ENCODE data around the gene PAX2. TPM values are rescaled to one million over a fixed set of nuclear protein-coding genes. Genes with fewer than 3 reads are reported as not detected.

PAX2 gene
- total RNA-seq, 1 experiment from 2014 or later: 0.09 TPM

DNA sequence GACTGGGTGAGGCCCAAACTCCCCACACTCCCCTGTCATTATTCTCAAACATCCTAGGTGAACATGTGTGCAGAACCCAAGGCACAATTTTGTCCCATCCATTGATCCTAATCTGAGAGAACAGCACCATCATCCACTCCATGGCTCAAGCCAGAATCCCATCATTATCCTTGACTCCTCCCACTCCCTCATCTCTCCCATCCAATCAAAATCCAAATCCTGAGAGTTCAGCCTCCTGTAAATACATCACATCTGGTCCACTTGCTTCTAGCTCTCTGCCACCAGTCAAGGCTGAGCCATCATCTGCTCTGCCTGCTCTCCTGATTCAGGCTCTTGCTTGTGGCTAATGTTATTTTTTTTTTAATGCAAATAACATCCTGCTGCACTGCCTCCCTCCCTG is 91.5 kb downstream of the PAX2 start (continued):
- TF ChIP-seq, protein P1, sequence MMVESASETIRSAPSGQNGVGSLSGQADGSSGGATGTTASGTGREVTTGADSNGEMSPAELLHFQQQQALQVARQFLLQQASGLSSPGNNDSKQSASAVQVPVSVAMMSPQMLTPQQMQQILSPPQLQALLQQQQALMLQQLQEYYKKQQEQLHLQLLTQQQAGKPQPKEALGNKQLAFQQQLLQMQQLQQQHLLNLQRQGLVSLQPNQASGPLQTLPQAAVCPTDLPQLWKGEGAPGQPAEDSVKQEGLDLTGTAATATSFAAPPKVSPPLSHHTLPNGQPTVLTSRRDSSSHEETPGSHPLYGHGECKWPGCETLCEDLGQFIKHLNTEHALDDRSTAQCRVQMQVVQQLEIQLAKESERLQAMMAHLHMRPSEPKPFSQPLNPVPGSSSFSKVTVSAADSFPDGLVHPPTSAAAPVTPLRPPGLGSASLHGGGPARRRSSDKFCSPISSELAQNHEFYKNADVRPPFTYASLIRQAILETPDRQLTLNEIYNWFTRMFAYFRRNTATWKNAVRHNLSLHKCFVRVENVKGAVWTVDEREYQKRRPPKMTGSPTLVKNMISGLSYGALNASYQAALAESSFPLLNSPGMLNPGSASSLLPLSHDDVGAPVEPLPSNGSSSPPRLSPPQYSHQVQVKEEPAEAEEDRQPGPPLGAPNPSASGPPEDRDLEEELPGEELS (CRISPR knock-in tag; IDR thresholded peaks at IDR 0.05): no peak
- TF ChIP-seq, protein P2, sequence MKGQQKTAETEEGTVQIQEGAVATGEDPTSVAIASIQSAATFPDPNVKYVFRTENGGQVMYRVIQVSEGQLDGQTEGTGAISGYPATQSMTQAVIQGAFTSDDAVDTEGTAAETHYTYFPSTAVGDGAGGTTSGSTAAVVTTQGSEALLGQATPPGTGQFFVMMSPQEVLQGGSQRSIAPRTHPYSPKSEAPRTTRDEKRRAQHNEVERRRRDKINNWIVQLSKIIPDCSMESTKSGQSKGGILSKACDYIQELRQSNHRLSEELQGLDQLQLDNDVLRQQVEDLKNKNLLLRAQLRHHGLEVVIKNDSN (CRISPR knock-in tag; IDR thresholded peaks at IDR 0.05): no peak
- TF ChIP-seq, protein P3, sequence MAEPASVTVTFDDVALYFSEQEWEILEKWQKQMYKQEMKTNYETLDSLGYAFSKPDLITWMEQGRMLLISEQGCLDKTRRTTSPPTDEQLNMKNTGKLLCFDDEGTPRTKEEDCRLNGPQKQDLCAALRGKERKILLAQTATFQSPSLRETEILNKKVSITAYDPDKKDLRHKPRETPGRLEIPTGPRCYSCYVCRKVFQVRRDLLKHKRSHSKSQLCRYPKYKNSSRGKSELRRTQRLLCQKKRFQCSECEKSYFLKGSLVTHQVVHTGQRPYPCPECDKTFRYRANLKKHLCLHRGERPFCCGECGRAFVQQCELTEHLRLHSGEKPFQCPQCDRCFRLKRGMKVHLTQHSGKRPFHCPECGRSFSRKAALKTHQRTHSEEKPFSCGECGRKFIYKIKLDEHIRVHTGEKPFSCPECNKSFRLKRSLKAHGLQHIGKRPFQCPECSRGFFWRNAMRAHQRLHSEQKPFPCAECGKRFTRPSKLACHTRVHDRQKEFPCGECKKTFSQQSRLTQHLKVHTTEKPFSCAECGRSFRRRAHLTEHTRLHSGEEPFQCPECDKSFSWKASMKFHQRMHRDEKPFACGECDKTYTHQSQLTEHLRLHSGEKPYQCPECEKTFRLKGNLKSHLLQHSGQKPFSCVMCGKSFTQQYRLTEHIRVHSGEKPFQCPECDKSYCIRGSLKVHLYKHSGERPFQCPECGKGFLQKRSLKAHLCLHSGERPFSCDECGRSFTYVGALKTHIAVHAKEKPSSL (CRISPR knock-in tag; conservative IDR thresholded peaks at IDR 0.05): no peak

DNA sequence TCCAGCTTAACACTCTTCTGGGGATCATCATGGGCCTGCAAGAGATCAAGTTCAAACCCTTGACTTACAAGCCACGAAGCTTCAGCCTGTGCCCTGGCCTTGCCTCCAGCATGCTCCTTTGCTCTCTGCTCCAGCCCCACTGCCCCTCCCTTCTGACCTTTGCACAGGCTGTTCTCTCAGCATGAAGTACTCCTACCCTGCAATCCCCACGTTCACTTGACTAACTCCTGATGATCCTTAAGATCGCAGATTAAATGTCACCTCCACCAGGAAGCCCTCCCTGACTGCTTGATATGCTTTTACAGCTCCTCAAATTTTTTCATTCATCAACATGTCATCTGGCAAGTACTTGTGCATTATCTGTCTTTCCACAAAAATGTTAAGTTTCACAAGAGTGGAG is 91.9 kb downstream of the PAX2 start:
- CTCF ChIA-PET: interaction anchor here (1.0 to 1.4 kb wide), 4 partner anchors 22 to 275 kb away, joined by 3 to 6 read pairs (median 4); no protein-coding TSS in a partner anchor
- ATAC-seq: no peak
- no peak for DNase-seq (ENCODE audit: low spot score)
- Mint-ChIP-seq H3K27me3 (ENCODE audit: low read depth) (peaks cover 7% of the 10 kb centered on the region; the same call in 1 of the 2 replicates), H3K4me3 (no peak overlapping the region), H3K27ac (no peak overlapping the region), H3K36me3 (no peaks in the 10 kb centered on the region), H3K9me3 (peaks cover 5% of the 10 kb centered on the region; the same call in 1 of the 2 replicates), H3K4me1 (no peaks in the 10 kb centered on the region)
- TF ChIP-seq TCF7 (CRISPR knock-in tag; IDR thresholded peaks at IDR 0.05; ENCODE audit: low read depth) (no peak), FOXJ3 (CRISPR knock-in tag; IDR thresholded peaks at IDR 0.05; ENCODE audit: borderline replicate concordance) (no peak), OVOL2 (CRISPR knock-in tag; IDR thresholded peaks at IDR 0.05; ENCODE audit: borderline replicate concordance) (no peak), ETV6 (CRISPR knock-in tag; IDR thresholded peaks at IDR 0.05) (no peak), RORB (CRISPR knock-in tag; IDR thresholded peaks at IDR 0.05) (no peak), GTF2I (CRISPR knock-in tag; conservative IDR thresholded peaks at IDR 0.05) (no peak), NR1H2 (CRISPR knock-in tag; IDR thresholded peaks at IDR 0.05) (no peak), FOXP1 (CRISPR knock-in tag; IDR thresholded peaks at IDR 0.05; ENCODE audit: borderline replicate concordance) (no peak), KAT7 (CRISPR knock-in tag; IDR thresholded peaks at IDR 0.05; ENCODE audit: borderline replicate concordance) (no peak), NR2C2 (CRISPR knock-in tag; IDR thresholded peaks at IDR 0.05) (no peak), JAZF1 (CRISPR knock-in tag; IDR thresholded peaks at IDR 0.05) (no peak)
- TF ChIP-seq, protein P4, sequence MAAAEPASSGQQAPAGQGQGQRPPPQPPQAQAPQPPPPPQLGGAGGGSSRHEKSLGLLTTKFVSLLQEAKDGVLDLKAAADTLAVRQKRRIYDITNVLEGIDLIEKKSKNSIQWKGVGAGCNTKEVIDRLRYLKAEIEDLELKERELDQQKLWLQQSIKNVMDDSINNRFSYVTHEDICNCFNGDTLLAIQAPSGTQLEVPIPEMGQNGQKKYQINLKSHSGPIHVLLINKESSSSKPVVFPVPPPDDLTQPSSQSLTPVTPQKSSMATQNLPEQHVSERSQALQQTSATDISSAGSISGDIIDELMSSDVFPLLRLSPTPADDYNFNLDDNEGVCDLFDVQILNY (CRISPR knock-in tag; IDR thresholded peaks at IDR 0.05): no peak
- TF ChIP-seq, protein P5, sequence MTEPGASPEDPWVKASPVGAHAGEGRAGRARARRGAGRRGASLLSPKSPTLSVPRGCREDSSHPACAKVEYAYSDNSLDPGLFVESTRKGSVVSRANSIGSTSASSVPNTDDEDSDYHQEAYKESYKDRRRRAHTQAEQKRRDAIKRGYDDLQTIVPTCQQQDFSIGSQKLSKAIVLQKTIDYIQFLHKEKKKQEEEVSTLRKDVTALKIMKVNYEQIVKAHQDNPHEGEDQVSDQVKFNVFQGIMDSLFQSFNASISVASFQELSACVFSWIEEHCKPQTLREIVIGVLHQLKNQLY (CRISPR knock-in tag; IDR thresholded peaks at IDR 0.05): no peak
- TF ChIP-seq, protein P6, sequence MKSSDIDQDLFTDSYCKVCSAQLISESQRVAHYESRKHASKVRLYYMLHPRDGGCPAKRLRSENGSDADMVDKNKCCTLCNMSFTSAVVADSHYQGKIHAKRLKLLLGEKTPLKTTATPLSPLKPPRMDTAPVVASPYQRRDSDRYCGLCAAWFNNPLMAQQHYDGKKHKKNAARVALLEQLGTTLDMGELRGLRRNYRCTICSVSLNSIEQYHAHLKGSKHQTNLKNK (CRISPR knock-in tag; IDR thresholded peaks at IDR 0.05): no peak
- TF ChIP-seq, protein P7, sequence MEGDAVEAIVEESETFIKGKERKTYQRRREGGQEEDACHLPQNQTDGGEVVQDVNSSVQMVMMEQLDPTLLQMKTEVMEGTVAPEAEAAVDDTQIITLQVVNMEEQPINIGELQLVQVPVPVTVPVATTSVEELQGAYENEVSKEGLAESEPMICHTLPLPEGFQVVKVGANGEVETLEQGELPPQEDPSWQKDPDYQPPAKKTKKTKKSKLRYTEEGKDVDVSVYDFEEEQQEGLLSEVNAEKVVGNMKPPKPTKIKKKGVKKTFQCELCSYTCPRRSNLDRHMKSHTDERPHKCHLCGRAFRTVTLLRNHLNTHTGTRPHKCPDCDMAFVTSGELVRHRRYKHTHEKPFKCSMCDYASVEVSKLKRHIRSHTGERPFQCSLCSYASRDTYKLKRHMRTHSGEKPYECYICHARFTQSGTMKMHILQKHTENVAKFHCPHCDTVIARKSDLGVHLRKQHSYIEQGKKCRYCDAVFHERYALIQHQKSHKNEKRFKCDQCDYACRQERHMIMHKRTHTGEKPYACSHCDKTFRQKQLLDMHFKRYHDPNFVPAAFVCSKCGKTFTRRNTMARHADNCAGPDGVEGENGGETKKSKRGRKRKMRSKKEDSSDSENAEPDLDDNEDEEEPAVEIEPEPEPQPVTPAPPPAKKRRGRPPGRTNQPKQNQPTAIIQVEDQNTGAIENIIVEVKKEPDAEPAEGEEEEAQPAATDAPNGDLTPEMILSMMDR (IDR thresholded peaks at IDR 0.05): no peak
- TF ChIP-seq, protein P8, sequence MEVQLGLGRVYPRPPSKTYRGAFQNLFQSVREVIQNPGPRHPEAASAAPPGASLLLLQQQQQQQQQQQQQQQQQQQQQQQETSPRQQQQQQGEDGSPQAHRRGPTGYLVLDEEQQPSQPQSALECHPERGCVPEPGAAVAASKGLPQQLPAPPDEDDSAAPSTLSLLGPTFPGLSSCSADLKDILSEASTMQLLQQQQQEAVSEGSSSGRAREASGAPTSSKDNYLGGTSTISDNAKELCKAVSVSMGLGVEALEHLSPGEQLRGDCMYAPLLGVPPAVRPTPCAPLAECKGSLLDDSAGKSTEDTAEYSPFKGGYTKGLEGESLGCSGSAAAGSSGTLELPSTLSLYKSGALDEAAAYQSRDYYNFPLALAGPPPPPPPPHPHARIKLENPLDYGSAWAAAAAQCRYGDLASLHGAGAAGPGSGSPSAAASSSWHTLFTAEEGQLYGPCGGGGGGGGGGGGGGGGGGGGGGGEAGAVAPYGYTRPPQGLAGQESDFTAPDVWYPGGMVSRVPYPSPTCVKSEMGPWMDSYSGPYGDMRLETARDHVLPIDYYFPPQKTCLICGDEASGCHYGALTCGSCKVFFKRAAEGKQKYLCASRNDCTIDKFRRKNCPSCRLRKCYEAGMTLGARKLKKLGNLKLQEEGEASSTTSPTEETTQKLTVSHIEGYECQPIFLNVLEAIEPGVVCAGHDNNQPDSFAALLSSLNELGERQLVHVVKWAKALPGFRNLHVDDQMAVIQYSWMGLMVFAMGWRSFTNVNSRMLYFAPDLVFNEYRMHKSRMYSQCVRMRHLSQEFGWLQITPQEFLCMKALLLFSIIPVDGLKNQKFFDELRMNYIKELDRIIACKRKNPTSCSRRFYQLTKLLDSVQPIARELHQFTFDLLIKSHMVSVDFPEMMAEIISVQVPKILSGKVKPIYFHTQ (CRISPR knock-in tag; IDR thresholded peaks at IDR 0.05): no peak
- TF ChIP-seq, protein P9, sequence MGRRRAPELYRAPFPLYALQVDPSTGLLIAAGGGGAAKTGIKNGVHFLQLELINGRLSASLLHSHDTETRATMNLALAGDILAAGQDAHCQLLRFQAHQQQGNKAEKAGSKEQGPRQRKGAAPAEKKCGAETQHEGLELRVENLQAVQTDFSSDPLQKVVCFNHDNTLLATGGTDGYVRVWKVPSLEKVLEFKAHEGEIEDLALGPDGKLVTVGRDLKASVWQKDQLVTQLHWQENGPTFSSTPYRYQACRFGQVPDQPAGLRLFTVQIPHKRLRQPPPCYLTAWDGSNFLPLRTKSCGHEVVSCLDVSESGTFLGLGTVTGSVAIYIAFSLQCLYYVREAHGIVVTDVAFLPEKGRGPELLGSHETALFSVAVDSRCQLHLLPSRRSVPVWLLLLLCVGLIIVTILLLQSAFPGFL (CRISPR knock-in tag; IDR thresholded peaks at IDR 0.05; ENCODE audit: borderline replicate concordance): no peak
- POLR2A ChIA-PET: no interaction called here

All from WTC11 (cell line).